Astrocyte (in vitro differentiated cells and primary cell): ENCODE results near the gene RNU7-1. TPM values are rescaled to one million over a fixed set of nuclear protein-coding genes. Genes with fewer than 3 reads are reported as not detected.
A peak's percentile ranks its signal among the peaks of the same experiment; 100 is the strongest.

Experiments
- DNase-seq: peaks from one replicate; pipeline ENCODE4 v3.0.0-alpha.2; 2010; ENCODE audit warnings: low read depth
- FAIRE-seq: peaks from 2 replicates; lab custom pipeline; 2011; peaks lifted over from hg19 to GRCh38; lab: Jason Lieb, UNC
- H2AFZ ChIP-seq: 2 replicates; pipeline ENCODE4 v1.6.0; 2012; ENCODE audit warnings: low read depth, low read length, inconsistent platforms
- H3K27ac ChIP-seq: 2 replicates; pipeline ENCODE4 v1.5.1; 2011; ENCODE audit warnings: low read depth, low read length, inconsistent platforms
- H3K27me3 ChIP-seq: 2 replicates; pipeline ENCODE4 v1.6.0; 2011; ENCODE audit warnings: low read length, inconsistent platforms; ENCODE audit not compliant: insufficient read depth
- H3K36me3 ChIP-seq: 2 replicates; pipeline ENCODE4 v1.5.1; 2011; ENCODE audit warnings: low read length, inconsistent platforms; ENCODE audit not compliant: insufficient read depth
- H3K4me1 ChIP-seq: 2 replicates; pipeline ENCODE4 v1.5.1; 2011; ENCODE audit warnings: low read length, inconsistent platforms; ENCODE audit not compliant: insufficient read depth
- H3K4me2 ChIP-seq: 2 replicates; pipeline ENCODE4 v1.6.0; 2012; ENCODE audit warnings: low read length, inconsistent platforms
- H3K4me3 ChIP-seq: 2 replicates; pipeline ENCODE4 v1.5.1; 2011; ENCODE audit warnings: low read depth, mild to moderate bottlenecking, low read length, inconsistent platforms; ENCODE audit not compliant: insufficient read depth
- H3K79me2 ChIP-seq: 2 replicates; pipeline ENCODE4 v1.6.0; 2012; ENCODE audit warnings: mild to moderate bottlenecking, low read length, inconsistent platforms; ENCODE audit not compliant: insufficient read depth
- H3K9ac ChIP-seq: 2 replicates; pipeline ENCODE4 v1.6.0; 2012; ENCODE audit warnings: mild to moderate bottlenecking, low read length, inconsistent platforms
- H3K9me3 ChIP-seq: 2 replicates; pipeline ENCODE4 v1.5.1; 2012; ENCODE audit warnings: low read depth, mild to moderate bottlenecking, low read length, inconsistent platforms; ENCODE audit not compliant: insufficient read depth
- H4K20me1 ChIP-seq: 2 replicates; pipeline ENCODE4 v1.6.0; 2012; ENCODE audit warnings: low read length, inconsistent platforms; ENCODE audit not compliant: insufficient read depth
- H3K27ac Mint-ChIP-seq: one replicate; pipeline ENCODE4 v1.8.0; 2021; ENCODE audit warnings: mild to moderate bottlenecking, mixed read lengths; ENCODE audit not compliant: unreplicated experiment
- H3K27me3 Mint-ChIP-seq: one replicate; pipeline ENCODE4 v1.8.0; 2021; ENCODE audit warnings: low read depth, mixed read lengths; ENCODE audit not compliant: unreplicated experiment
- H3K36me3 Mint-ChIP-seq: one replicate; pipeline ENCODE4 v1.8.0; 2021; ENCODE audit warnings: low read depth, mixed read lengths; ENCODE audit not compliant: unreplicated experiment
- H3K4me1 Mint-ChIP-seq: one replicate; pipeline ENCODE4 v1.8.0; 2021; ENCODE audit warnings: low read depth, mixed read lengths; ENCODE audit not compliant: unreplicated experiment
- H3K4me3 Mint-ChIP-seq: one replicate; pipeline ENCODE4 v1.8.0; 2021; ENCODE audit warnings: mild to moderate bottlenecking, moderate library complexity, mixed read lengths; ENCODE audit not compliant: unreplicated experiment
- H3K9me3 Mint-ChIP-seq: one replicate; pipeline ENCODE4 v1.8.0; 2021; ENCODE audit warnings: mild to moderate bottlenecking, mixed read lengths; ENCODE audit not compliant: unreplicated experiment
- CTCF ChIP-seq: IDR thresholded peaks from 2 replicates; pipeline ENCODE4 v1.5.1; 2011; ENCODE audit warnings: low read depth, mild to moderate bottlenecking, inconsistent platforms, low read length, moderate library complexity; ENCODE audit not compliant: insufficient read depth
- EZH2 ChIP-seq: IDR thresholded peaks from 2 replicates; pipeline ENCODE4 v1.6.1; 2012; ENCODE audit warnings: mild to moderate bottlenecking, low read length, inconsistent platforms; ENCODE audit not compliant: insufficient read depth
- total RNA-seq: library from RNA; stranded (reverse); gene quantifications from 2 replicates; pipeline ENCODE4 v1.2.1, GENCODE V29; 2021

Gene RNU7-1
- total RNA-seq, 1 donor from 2014 or later = not detected

GRCh38 chr12:6936636-6937480 is 6.8 kb upstream of the RNU7-1 start:
- Mint-ChIP-seq H3K27ac (peak overlapping the region; percentile 88), H3K4me3 (peak overlapping the region; percentile 77), H3K36me3 (peaks cover 18% of the 10 kb centered on the region), H3K9me3 (peaks cover 3% of the 10 kb centered on the region), H3K27me3 (no peaks in the 10 kb centered on the region), H3K4me1 (peaks cover 28% of the 10 kb centered on the region)
- H3K36me3 ChIP-seq = peaks cover 24% of the 10 kb centered on the region
- FAIRE-seq = no peak
- no peak for DNase-seq
- peak overlapping the region; percentile 93 for H3K4me2 ChIP-seq
- peaks cover 41% of the 10 kb centered on the region for H3K79me2 ChIP-seq
- no peak for TF ChIP-seq CTCF
- TF ChIP-seq EZH2 = no peak
- H3K9ac ChIP-seq = peak overlapping the region; percentile 91
- H2AFZ ChIP-seq = no peak overlapping the region
- H3K27ac ChIP-seq = no peak overlapping the region
- no peaks in the 10 kb centered on the region for H3K27me3 ChIP-seq
- H3K4me1 ChIP-seq = peaks cover 31% of the 10 kb centered on the region
- no peaks in the 10 kb centered on the region for H3K9me3 ChIP-seq
- peaks cover 45% of the 10 kb centered on the region for H4K20me1 ChIP-seq
- H3K4me3 ChIP-seq = no peak overlapping the region

GRCh38 chr12:6937481-6938352 is 5.9 kb upstream of the RNU7-1 start:
- peaks cover 36% of the 10 kb centered on the region for H4K20me1 ChIP-seq
- peaks cover 24% of the 10 kb centered on the region for H3K36me3 ChIP-seq
- peak overlapping the region; percentile 51 for H3K4me3 ChIP-seq
- peak overlapping the region; percentile 74 for H3K27ac ChIP-seq
- H3K4me1 Mint-ChIP-seq = peaks cover 26% of the 10 kb centered on the region
- peak; percentile 87 for DNase-seq
- no peaks in the 10 kb centered on the region for H3K9me3 ChIP-seq
- peak; percentile 83 for FAIRE-seq
- H3K27me3 ChIP-seq = no peaks in the 10 kb centered on the region
- H2AFZ ChIP-seq = peak overlapping the region; percentile 63
- H3K9ac ChIP-seq = peak overlapping the region; percentile 91
- TF ChIP-seq CTCF = peak; percentile 77
- no peak for TF ChIP-seq EZH2
- peaks cover 37% of the 10 kb centered on the region for H3K4me1 ChIP-seq
- H3K27ac Mint-ChIP-seq = peak overlapping the region; percentile 26
- peak overlapping the region; percentile 66 for H3K4me3 Mint-ChIP-seq
- peaks cover 18% of the 10 kb centered on the region for H3K36me3 Mint-ChIP-seq
- peaks cover 3% of the 10 kb centered on the region for H3K9me3 Mint-ChIP-seq
- H3K27me3 Mint-ChIP-seq = no peaks in the 10 kb centered on the region
- peaks cover 32% of the 10 kb centered on the region for H3K79me2 ChIP-seq
- H3K4me2 ChIP-seq = peak overlapping the region; percentile 93
